Activated T-helper 2 cell treated with anti-CD3 and anti-CD28 coated beads, Interferon-gamma antibody, Interleukin-2, Interleukin-4, amounts not matched to agents 10 μg/mL and 5 μg/mL and 100 μg/mL, durations not matched to agents 14 hours and 24 hours and 36 hours (primary cell): ENCODE results near the gene PIK3CA. TPM values are rescaled to one million over a fixed set of nuclear protein-coding genes. Genes with fewer than 3 reads are reported as not detected.

Experiments
- DNase-seq: peaks from one replicate; pipeline ENCODE4 v3.0.0; 2021; ENCODE audit warnings: low spot score
- H3K27ac Mint-ChIP-seq: one replicate; pipeline ENCODE4 v1.8.0; 2021; ENCODE audit warnings: mixed read lengths
- H3K27me3 Mint-ChIP-seq: one replicate; pipeline ENCODE4 v1.8.0; 2021; ENCODE audit warnings: low read depth, mixed read lengths
- H3K36me3 Mint-ChIP-seq: one replicate; pipeline ENCODE4 v1.8.0; 2021; ENCODE audit warnings: low read depth, mixed read lengths
- H3K4me1 Mint-ChIP-seq: one replicate; pipeline ENCODE4 v1.8.0; 2021; ENCODE audit warnings: low read depth, mixed read lengths
- H3K4me3 Mint-ChIP-seq: one replicate; pipeline ENCODE4 v1.8.0; 2021; ENCODE audit warnings: low read depth, mild to moderate bottlenecking, moderate library complexity, mixed read lengths
- H3K9me3 Mint-ChIP-seq: one replicate; pipeline ENCODE4 v1.8.0; 2021; ENCODE audit warnings: mixed read lengths
- intact Hi-C: fragments of 100-400 bp; cut with micrococcal nuclease; formaldehyde crosslinking; loops from one replicate; pipeline ENCODE4 v1.15.1; 2023
- total RNA-seq: library from RNA; stranded (reverse); gene quantifications from 2 replicates; pipeline ENCODE4 v1.2.3, GENCODE V29; 2022

The PIK3CA gene
- total RNA-seq, 1 donor from 2014 or later = 16.3 TPM

- no peak for DNase-seq
- Mint-ChIP-seq H3K27me3 (peaks cover 58% of the 10 kb centered on the region), H3K4me3 (no peak overlapping the region), H3K27ac (no peak overlapping the region), H3K4me1 (peaks cover 1% of the 10 kb centered on the region), H3K9me3 (peaks cover 6% of the 10 kb centered on the region), H3K36me3 (no peaks in the 10 kb centered on the region)
- intact Hi-C loops = no loop called here
Observed at GRCh38 chr3:179141890-179142289, 6.3 kb upstream of the PIK3CA start.

DNA sequence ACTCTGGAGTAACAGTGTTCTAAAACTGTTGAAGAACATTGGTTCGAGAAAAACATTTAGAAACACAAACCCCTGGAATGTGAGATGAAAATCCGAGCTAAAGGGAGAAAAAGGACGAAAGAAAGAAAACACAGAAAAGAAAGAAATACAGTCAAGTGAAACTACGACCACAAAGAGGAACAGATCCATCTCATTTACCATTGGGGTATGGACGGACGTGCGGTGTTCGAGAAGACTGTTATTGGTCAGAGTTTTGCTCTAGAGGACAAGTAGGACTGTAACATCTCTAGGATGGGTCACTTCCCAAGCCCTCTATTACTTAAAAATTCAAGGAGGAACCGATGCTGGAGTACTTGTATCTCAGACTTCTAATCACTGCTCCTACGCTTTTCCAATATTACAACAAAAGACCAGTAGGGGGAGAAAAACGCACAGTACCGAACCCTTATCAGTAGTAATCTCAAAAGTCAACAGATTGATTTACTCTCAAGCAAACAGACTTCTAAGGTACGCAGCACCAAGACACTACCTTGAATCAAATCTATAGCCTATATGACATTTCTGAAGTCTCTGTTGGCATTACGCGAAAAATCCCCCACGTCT, 1.1 kb upstream of the PIK3CA start:
- Mint-ChIP-seq H3K27me3 (peaks cover 28% of the 10 kb centered on the region), H3K36me3 (no peaks in the 10 kb centered on the region), H3K4me3 (no peak overlapping the region), H3K4me1 (peaks cover 20% of the 10 kb centered on the region), H3K27ac (no peak overlapping the region), H3K9me3 (no peaks in the 10 kb centered on the region)
- DNase-seq = no peak
- intact Hi-C loops = loop anchor here (1.0 to 5.0 kb wide), 10 partner anchors 34 to 505 kb away; partner anchors contain the start of genes ACTL6A, GNB4, MFN1 and USP13

DNA sequence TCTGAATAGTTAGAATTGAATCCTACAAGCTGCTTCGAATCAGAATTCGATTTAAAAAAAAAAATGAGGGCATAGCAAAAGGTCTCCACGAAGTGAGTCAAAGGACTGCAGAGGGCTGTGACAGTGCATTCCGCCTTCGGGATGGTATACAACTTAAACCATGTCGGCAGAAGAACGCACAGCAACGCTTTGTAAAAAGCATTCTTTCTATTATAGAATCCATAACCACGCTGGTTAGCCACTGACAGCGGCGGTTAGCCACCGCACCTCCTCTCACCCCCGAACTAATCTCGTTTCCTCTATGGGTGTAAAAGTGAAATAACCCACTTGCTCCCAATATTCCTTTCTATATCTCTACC, 664 bp upstream of the PIK3CA start:
- Mint-ChIP-seq H3K27ac (no peak overlapping the region), H3K4me1 (peaks cover 23% of the 10 kb centered on the region), H3K9me3 (no peaks in the 10 kb centered on the region), H3K4me3 (no peak overlapping the region), H3K36me3 (no peaks in the 10 kb centered on the region), H3K27me3 (peaks cover 26% of the 10 kb centered on the region)
- DNase-seq = no peak
- intact Hi-C loops = loop anchor here (1.0 to 5.0 kb wide), 10 partner anchors 34 to 505 kb away; partner anchors contain the start of genes ACTL6A, GNB4, MFN1 and USP13

- Mint-ChIP-seq H3K9me3 (no peaks in the 10 kb centered on the region), H3K27ac (peak overlapping the region; percentile 94), H3K4me3 (peak overlapping the region; percentile 97), H3K4me1 (peaks cover 23% of the 10 kb centered on the region), H3K27me3 (peaks cover 20% of the 10 kb centered on the region), H3K36me3 (no peaks in the 10 kb centered on the region)
- peak; percentile 33 for DNase-seq
- intact Hi-C loops = loop anchor here (1.0 to 5.0 kb wide), 7 partner anchors 42 to 503 kb away; partner anchors contain the start of genes MRPL47, NDUFB5, USP13 and ZMAT3
Observed at GRCh38 chr3:179148616-179149405, 654 bp downstream of the PIK3CA start.

- intact Hi-C loops = loop anchor here (1.0 to 5.0 kb wide), 4 partner anchors 42 to 503 kb away; partner anchors contain the start of gene USP13
- Mint-ChIP-seq H3K4me3 (peak overlapping the region; percentile 97), H3K9me3 (no peaks in the 10 kb centered on the region), H3K27ac (peak overlapping the region; percentile 94), H3K27me3 (peaks cover 16% of the 10 kb centered on the region), H3K36me3 (no peaks in the 10 kb centered on the region), H3K4me1 (peaks cover 23% of the 10 kb centered on the region)
- DNase-seq = peak; percentile 20
Observed at GRCh38 chr3:179149406-179149867, 1.3 kb downstream of the PIK3CA start.

- intact Hi-C loops = loop anchor here (1.0 to 5.0 kb wide), 4 partner anchors 43 to 502 kb away; partner anchors contain the start of gene USP13
- peaks cover 23% of the 10 kb centered on the region for H3K4me1 Mint-ChIP-seq
- H3K27ac Mint-ChIP-seq = peak overlapping the region; percentile 26
- H3K9me3 Mint-ChIP-seq = no peaks in the 10 kb centered on the region
- H3K4me3 Mint-ChIP-seq = peak overlapping the region; percentile 97
- H3K27me3 Mint-ChIP-seq = peaks cover 12% of the 10 kb centered on the region
- DNase-seq = no peak
- no peaks in the 10 kb centered on the region for H3K36me3 Mint-ChIP-seq
Observed at GRCh38 chr3:179149951-179150350, 1.8 kb downstream of the PIK3CA start.

- Mint-ChIP-seq H3K27ac (no peak overlapping the region), H3K27me3 (peaks cover 9% of the 10 kb centered on the region), H3K4me3 (no peak overlapping the region), H3K4me1 (peaks cover 23% of the 10 kb centered on the region), H3K36me3 (no peaks in the 10 kb centered on the region), H3K9me3 (no peaks in the 10 kb centered on the region)
- no peak for DNase-seq
- intact Hi-C loops = no loop called here
Observed at GRCh38 chr3:179150610-179151009, 2.5 kb downstream of the PIK3CA start.

- Mint-ChIP-seq H3K27me3 (peaks cover 10% of the 10 kb centered on the region), H3K9me3 (no peaks in the 10 kb centered on the region), H3K4me3 (no peak overlapping the region), H3K36me3 (no peaks in the 10 kb centered on the region), H3K27ac (no peak overlapping the region), H3K4me1 (peaks cover 23% of the 10 kb centered on the region)
- DNase-seq = no peak
- intact Hi-C loops = no loop called here
Observed at GRCh38 chr3:179151474-179151873, 3.3 kb downstream of the PIK3CA start.

GRCh38 chr3:179156170-179156569, 8.0 kb downstream of the PIK3CA start:
- Mint-ChIP-seq H3K9me3 (no peaks in the 10 kb centered on the region), H3K4me1 (peaks cover 19% of the 10 kb centered on the region)

DNA sequence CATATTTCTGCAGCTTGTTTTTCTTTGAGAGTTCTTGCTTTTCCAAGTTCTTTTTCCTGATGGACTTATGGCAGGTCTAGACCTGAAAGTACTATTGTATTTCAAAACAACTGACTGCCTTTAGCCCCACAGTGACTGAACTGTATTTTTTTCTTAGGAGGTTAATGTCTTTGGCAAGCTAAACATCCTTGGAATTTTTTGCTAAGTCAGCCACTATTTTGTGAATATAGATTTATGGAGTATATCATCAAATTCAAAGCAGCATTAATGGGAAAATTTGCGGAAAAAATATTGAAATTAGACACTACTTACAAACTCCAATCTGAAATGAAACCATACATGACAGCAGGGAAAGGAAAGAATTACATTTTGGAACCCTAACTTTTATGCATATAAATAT, 8.6 kb downstream of the PIK3CA start:
- H3K9me3 Mint-ChIP-seq = no peaks in the 10 kb centered on the region
- no peaks in the 10 kb centered on the region for H3K36me3 Mint-ChIP-seq
- no peak overlapping the region for H3K27ac Mint-ChIP-seq
- intact Hi-C loops = no loop called here
- no peak overlapping the region for H3K4me3 Mint-ChIP-seq
- peaks cover 13% of the 10 kb centered on the region for H3K4me1 Mint-ChIP-seq
- DNase-seq = no peak
- peaks cover 8% of the 10 kb centered on the region for H3K27me3 Mint-ChIP-seq

More at GRCh38 chr3:179156170-179156569, 8.0 kb downstream of the PIK3CA start:
- H3K27me3 Mint-ChIP-seq = peaks cover 8% of the 10 kb centered on the region
- H3K36me3 Mint-ChIP-seq = no peaks in the 10 kb centered on the region
- no peak overlapping the region for H3K4me3 Mint-ChIP-seq
- no peak overlapping the region for H3K27ac Mint-ChIP-seq
- intact Hi-C loops = no loop called here
- DNase-seq = no peak

GRCh38 chr3:179158336-179159039, 10.3 kb downstream of the PIK3CA start:
- H3K4me1 Mint-ChIP-seq = peaks cover 8% of the 10 kb centered on the region

DNA sequence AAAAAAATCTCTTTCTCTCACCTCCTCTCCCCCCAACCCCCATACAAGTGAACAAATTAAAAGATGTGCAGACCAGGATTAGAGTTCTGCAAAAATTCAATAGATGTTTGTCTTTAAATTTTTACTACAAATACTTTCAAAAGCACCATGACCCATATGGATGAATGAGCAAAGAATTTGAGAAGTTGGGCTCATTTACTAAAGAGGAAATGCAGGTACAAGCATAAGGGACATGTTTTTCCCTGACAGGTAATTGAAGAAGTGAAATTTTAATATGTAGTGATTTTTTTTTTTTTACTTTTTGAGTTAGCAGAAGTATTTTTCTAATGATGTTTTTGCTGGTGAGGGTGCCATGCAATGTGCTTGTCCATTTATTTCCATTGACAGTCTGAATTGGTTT, 15.3 kb downstream of the PIK3CA start:
- intact Hi-C loops = no loop called here
- peaks cover 4% of the 10 kb centered on the region for H3K27me3 Mint-ChIP-seq
- no peak for DNase-seq
- H3K4me3 Mint-ChIP-seq = no peak overlapping the region
- H3K36me3 Mint-ChIP-seq = no peaks in the 10 kb centered on the region
- peaks cover 7% of the 10 kb centered on the region for H3K4me1 Mint-ChIP-seq
- H3K27ac Mint-ChIP-seq = no peak overlapping the region
- no peaks in the 10 kb centered on the region for H3K9me3 Mint-ChIP-seq

More at GRCh38 chr3:179158336-179159039, 10.3 kb downstream of the PIK3CA start:
- intact Hi-C loops = no loop called here
- Mint-ChIP-seq H3K4me3 (no peak overlapping the region), H3K27me3 (peaks cover 5% of the 10 kb centered on the region), H3K27ac (no peak overlapping the region), H3K9me3 (no peaks in the 10 kb centered on the region), H3K36me3 (no peaks in the 10 kb centered on the region)
- no peak for DNase-seq
